ENCODE results near the gene CTNNA3.

The CTNNA3 gene

DNA sequence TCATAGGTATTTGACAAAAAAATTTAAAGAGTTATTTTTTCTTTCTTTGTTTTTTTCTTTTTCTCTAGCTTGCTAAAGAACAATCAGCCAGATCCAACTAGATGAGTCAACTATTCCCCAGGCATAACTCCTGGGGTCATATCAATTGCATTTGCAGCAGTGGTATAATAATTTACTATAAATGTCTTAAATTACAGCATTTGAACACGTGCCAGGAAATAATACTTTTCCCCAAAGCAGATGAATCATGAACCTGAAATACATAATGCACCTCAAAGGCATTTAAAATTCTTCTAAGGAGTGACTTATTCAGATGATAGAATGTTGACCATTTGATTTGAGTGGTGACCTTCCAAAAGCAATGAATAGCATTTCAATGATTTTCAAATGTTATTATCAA, 580.0 kb downstream of the CTNNA3 start:
- TF ChIP-seq, protein P1, sequence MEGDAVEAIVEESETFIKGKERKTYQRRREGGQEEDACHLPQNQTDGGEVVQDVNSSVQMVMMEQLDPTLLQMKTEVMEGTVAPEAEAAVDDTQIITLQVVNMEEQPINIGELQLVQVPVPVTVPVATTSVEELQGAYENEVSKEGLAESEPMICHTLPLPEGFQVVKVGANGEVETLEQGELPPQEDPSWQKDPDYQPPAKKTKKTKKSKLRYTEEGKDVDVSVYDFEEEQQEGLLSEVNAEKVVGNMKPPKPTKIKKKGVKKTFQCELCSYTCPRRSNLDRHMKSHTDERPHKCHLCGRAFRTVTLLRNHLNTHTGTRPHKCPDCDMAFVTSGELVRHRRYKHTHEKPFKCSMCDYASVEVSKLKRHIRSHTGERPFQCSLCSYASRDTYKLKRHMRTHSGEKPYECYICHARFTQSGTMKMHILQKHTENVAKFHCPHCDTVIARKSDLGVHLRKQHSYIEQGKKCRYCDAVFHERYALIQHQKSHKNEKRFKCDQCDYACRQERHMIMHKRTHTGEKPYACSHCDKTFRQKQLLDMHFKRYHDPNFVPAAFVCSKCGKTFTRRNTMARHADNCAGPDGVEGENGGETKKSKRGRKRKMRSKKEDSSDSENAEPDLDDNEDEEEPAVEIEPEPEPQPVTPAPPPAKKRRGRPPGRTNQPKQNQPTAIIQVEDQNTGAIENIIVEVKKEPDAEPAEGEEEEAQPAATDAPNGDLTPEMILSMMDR (IDR thresholded peaks at IDR 0.05; ENCODE audit: borderline replicate concordance, control extremely low read depth, extremely low read depth, insufficient read depth, missing control alignments), result no peak
- in situ Hi-C loops (cut with MboI; ENCODE audit: low sequenced_read_pairs, unreplicated experiment), result no loop called here
- DNase-seq (ENCODE audit: low spot score), result no peak

DNA sequence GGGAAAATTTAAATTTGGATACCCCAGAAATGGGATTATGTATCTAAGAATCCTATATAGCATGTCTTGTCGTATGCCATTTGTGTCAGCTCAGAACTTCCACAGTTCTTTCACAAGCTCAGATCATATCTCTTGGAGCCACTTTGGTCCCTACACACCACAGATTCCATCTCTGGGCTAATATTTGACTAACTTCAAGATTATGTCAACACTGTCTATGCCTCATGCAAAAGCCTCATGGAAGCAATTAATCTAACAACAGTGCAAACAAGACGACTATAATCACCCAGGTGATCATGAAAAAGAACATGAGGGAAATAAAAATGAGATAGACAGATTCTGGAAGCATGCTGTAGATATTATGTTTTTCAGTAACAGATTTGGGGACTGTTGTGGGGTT, 581.0 kb downstream of the CTNNA3 start:
- no peak for DNase-seq (ENCODE audit: low spot score)
- TF ChIP-seq, protein P1 (IDR thresholded peaks at IDR 0.05; ENCODE audit: borderline replicate concordance, control extremely low read depth, extremely low read depth, insufficient read depth, missing control alignments), result no peak
- in situ Hi-C loops (cut with MboI; ENCODE audit: low sequenced_read_pairs, unreplicated experiment), result no loop called here

DNA sequence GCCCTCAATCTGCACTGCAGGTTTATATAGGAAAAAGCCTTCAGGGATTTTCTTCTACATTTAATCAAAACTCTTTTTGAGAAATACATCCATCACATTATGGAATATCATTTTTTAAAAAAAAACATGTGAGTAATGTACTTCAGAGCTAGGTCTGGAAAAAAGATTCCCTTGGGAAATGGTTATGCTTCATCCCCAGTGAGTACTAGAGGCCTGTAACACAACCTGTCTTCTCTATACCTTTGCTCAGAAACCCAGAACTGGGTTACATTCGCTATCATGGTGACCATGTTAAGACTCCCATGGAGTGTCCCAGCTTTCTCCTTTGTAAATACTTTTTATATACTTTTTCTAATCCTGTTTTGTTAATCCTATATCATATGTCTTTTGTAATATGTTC, 583.2 kb downstream of the CTNNA3 start:
- no peak for DNase-seq (ENCODE audit: low spot score)
- in situ Hi-C loops (cut with MboI; ENCODE audit: low sequenced_read_pairs, unreplicated experiment), result no loop called here
- TF ChIP-seq, protein P1 (IDR thresholded peaks at IDR 0.05; ENCODE audit: borderline replicate concordance, control extremely low read depth, extremely low read depth, insufficient read depth, missing control alignments), result no peak

DNA sequence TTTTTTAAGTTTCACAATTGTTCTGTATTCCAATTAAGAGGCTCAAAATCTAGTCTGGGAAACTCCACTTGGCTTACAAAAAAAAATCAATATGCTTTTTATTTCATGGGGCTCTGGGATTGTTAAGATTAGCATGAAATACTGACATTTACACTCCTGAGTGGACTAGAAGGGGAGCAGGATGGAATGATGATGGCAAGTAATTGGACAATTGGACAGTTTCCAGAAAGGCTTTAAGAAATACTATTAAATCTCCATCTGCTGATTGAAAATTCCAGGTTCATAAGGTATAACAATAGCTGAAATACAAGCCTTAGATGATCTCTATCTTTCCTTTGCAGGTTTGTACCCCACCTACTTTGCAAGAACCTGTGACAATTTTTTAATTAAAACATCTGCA, 585.7 kb downstream of the CTNNA3 start:
- no peak for DNase-seq (ENCODE audit: low spot score)
- in situ Hi-C loops (cut with MboI; ENCODE audit: low sequenced_read_pairs, unreplicated experiment), result no loop called here
- TF ChIP-seq, protein P1 (IDR thresholded peaks at IDR 0.05; ENCODE audit: borderline replicate concordance, control extremely low read depth, extremely low read depth, insufficient read depth, missing control alignments), result no peak

DNA sequence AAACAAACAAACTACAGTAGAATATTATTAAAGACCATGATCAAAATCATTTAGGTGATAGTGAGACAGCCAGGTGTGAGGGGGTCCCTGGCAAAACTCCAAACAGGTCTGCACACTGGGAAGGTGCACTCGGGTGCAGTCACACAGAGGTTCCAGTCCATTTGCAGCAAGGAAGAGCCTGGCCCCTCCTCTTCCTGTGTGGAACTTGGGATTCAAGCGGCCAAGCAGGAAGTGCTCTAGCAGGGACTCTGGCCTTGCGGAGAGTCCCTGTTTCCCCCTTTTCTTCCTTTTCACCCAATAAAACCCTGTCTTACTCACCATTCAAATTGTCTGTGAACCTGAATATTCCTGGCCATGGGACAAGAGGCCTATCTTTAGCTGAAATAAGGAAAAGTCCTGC, 588.3 kb downstream of the CTNNA3 start:
- DNase-seq (ENCODE audit: low spot score), result no peak
- TF ChIP-seq, protein P1 (IDR thresholded peaks at IDR 0.05; ENCODE audit: borderline replicate concordance, control extremely low read depth, extremely low read depth, insufficient read depth, missing control alignments), result no peak
- in situ Hi-C loops (cut with MboI; ENCODE audit: low sequenced_read_pairs, unreplicated experiment), result no loop called here

DNA sequence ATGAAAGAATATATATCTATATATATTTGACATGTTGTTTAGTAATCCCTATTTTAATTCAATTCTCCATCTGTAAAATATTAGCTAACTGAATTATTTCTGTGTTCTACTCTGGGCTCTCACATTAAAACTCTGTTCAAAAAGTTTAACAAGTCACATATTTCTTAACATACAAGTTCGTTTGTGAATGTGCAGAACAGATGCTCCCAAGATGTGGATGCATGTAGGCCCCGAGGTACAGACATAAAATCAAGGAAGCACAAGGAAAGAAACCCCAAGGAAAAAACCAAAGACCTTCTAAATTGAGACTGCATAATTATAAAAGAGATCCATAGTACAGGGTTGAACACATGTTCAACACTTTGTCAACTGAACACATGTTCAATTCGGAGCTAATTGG, 595.0 kb downstream of the CTNNA3 start:
- in situ Hi-C loops (cut with MboI; ENCODE audit: low sequenced_read_pairs, unreplicated experiment), result no loop called here
- TF ChIP-seq, protein P1 (IDR thresholded peaks at IDR 0.05; ENCODE audit: borderline replicate concordance, control extremely low read depth, extremely low read depth, insufficient read depth, missing control alignments), result no peak
- DNase-seq (ENCODE audit: low spot score), result no peak

DNA sequence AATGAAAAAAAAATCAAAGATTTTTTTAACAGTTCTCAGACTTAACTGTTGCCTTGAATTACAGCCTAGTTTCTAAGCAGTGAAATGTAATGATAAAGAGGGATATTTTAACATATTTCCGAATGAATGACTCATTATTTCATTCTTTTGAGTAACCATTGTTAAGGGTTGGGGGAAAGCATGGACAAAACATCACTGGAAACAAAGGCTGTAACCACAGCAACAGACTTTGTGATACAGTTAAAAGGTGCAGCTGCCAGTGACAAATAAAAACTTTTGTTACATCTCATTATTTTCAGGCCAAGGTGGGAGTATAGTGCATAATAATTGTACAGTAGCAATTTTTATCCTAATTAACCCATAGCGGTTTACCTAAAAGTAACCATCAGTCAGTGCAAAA, 597.5 kb downstream of the CTNNA3 start:
- no peak for DNase-seq (ENCODE audit: low spot score)
- in situ Hi-C loops (cut with MboI; ENCODE audit: low sequenced_read_pairs, unreplicated experiment), result no loop called here
- TF ChIP-seq, protein P1 (IDR thresholded peaks at IDR 0.05; ENCODE audit: borderline replicate concordance, control extremely low read depth, extremely low read depth, insufficient read depth, missing control alignments), result no peak

Measured in GM13976 (cell line).